Central memory CD8-positive, alpha-beta T cell (primary cell): ENCODE measurements around the gene CNOT6L.
"Not testable (repeated sequence)": the region's sequence is repeated elsewhere in the genome, so short reads cannot be mapped to it uniquely, and the experiment has no call there.

Experiments
- ATAC-seq: fragments of 150-1000 bp; cut with Tn5 transposase; replicated peaks from 2 replicates; pipeline ENCODE4 v1.10.0; 2022; ENCODE audit warnings: mild to moderate bottlenecking, moderate FRiP score, moderate number of reproducible peaks; ENCODE audit not compliant: poor library complexity, severe bottlenecking; ENCODE audit errors: extremely low read depth
- DNase-seq, 2 donors: peaks; one replicate each; pipeline ENCODE4 v3.0.0; 2021; ENCODE audit warnings: low spot score in 2 of 2
- H3K27ac Mint-ChIP-seq: one replicate; pipeline ENCODE4 v1.8.0; 2022; ENCODE audit warnings: low read depth, mild to moderate bottlenecking, moderate library complexity, mixed read lengths
- H3K27me3 Mint-ChIP-seq: one replicate; pipeline ENCODE4 v1.8.0; 2022; ENCODE audit warnings: mixed read lengths
- H3K36me3 Mint-ChIP-seq: one replicate; pipeline ENCODE4 v1.8.0; 2022; ENCODE audit warnings: mild to moderate bottlenecking, moderate library complexity, mixed read lengths; ENCODE audit not compliant: insufficient read depth
- H3K4me1 Mint-ChIP-seq: one replicate; pipeline ENCODE4 v1.8.0; 2022; ENCODE audit warnings: mixed read lengths
- H3K4me3 Mint-ChIP-seq: one replicate; pipeline ENCODE4 v1.8.0; 2022; ENCODE audit warnings: mild to moderate bottlenecking, moderate library complexity, mixed read lengths
- H3K9me3 Mint-ChIP-seq: one replicate; pipeline ENCODE4 v1.8.0; 2022; ENCODE audit warnings: mixed read lengths

Gene CNOT6L

DNA sequence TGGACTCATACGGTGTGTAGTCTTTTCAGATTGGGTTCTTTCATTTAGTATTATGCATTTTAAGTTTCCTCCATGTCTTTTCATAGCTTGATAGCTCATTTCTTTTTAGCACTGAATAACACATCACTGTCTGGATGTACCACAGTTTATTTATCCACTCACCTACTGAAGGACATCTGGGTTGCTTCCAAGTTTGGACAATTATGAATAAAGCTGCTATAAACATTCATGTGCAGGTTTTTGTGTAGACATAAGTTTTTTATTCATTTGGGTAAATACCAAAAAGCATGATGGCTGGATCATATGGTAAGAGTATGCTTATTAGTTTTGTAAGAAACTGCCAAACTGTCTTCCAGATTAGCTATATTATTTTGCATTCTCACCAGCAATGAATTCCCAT, 29.0 kb downstream of the CNOT6L start:
- H3K4me3 Mint-ChIP-seq: peak overlapping the region; percentile 9
- no peak for ATAC-seq
- peak overlapping the region; percentile 21 for H3K27ac Mint-ChIP-seq
- no peaks in the 10 kb centered on the region for H3K9me3 Mint-ChIP-seq
- no peaks in the 10 kb centered on the region for H3K27me3 Mint-ChIP-seq
- no peak for DNase-seq
- H3K4me1 Mint-ChIP-seq: peaks cover 63% of the 10 kb centered on the region
- H3K36me3 Mint-ChIP-seq: peaks cover 21% of the 10 kb centered on the region

GRCh38 chr4:77788990-77789389, 30.2 kb downstream of the CNOT6L start:
- Mint-ChIP-seq H3K9me3 (no peaks in the 10 kb centered on the region), H3K36me3 (peaks cover 21% of the 10 kb centered on the region), H3K27me3 (no peaks in the 10 kb centered on the region), H3K27ac (no peak overlapping the region), H3K4me1 (peaks cover 66% of the 10 kb centered on the region), H3K4me3 (no peak overlapping the region)
- ATAC-seq (no peak), DNase-seq (no peak)

DNA sequence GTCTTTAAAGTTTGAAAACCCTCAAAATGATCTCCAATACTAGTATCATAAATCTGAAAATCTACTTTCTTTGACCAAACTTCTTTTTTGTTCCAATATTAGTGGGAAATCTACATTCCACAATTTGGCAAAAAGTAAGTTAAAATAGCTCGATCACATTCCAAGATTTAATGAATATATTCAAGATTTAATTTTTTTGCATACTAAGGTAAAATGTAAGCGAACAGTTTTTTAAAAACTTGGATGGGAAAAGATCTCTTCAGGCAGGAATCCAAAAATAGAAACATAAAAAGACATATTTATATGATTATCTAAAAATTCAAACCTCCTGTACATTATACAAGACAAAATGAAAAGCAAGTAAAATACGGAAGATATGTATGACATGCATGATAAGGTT, 31.2 kb downstream of the CNOT6L start:
- DNase-seq: no peak
- peaks cover 69% of the 10 kb centered on the region for H3K4me1 Mint-ChIP-seq
- H3K4me3 Mint-ChIP-seq: no peak overlapping the region
- H3K27ac Mint-ChIP-seq: peak overlapping the region; percentile 39
- no peaks in the 10 kb centered on the region for H3K27me3 Mint-ChIP-seq
- ATAC-seq: no peak
- no peaks in the 10 kb centered on the region for H3K9me3 Mint-ChIP-seq
- H3K36me3 Mint-ChIP-seq: peaks cover 25% of the 10 kb centered on the region

DNA sequence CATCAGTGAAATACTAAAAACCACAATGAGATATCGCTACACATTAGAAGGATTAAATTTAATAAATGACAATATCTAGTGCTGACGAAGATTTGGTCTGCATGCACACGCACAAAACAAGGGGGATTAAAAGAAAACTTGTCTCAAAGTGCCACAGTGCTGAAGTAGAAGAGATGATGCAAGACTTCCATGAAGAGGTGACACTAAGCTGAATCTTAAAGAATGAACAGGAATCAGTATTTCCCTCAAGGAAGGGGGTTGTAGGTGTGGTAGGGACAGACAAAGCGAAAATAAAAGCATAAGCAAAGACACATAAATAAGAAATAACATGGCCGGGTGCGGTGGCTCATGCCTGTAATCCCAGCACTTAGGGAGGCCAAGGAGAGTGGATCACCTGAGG, 33.5 kb downstream of the CNOT6L start:
- H3K9me3 Mint-ChIP-seq: no peaks in the 10 kb centered on the region
- H3K4me3 Mint-ChIP-seq: peak overlapping the region; percentile 46
- DNase-seq: no peak
- ATAC-seq: no peak
- peaks cover 77% of the 10 kb centered on the region for H3K4me1 Mint-ChIP-seq
- peak overlapping the region; percentile 78 for H3K27ac Mint-ChIP-seq
- peaks cover 16% of the 10 kb centered on the region for H3K36me3 Mint-ChIP-seq
- no peaks in the 10 kb centered on the region for H3K27me3 Mint-ChIP-seq

DNA sequence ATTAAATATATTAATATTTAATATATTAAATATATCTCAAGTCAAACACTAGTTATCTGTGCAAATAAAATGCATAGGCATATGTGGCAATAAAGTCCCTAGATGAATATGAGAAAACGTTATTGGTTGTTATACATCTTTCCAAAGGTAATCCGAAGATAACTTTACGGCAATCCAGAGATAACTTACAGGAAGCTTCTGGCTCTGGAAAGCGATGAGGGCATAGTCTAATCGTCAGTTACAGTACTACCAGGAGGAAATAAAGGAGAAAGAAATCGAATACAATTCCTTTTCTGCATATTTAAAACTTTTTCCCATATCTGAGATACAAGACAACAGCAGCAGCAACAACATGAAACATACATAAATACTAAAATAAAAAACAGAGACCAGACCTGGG, 35.3 kb downstream of the CNOT6L start:
- H3K27ac Mint-ChIP-seq: no peak overlapping the region
- ATAC-seq (no peak), DNase-seq (no peak)
- peaks cover 74% of the 10 kb centered on the region for H3K4me1 Mint-ChIP-seq
- peaks cover 15% of the 10 kb centered on the region for H3K36me3 Mint-ChIP-seq
- H3K9me3 Mint-ChIP-seq: no peaks in the 10 kb centered on the region
- H3K27me3 Mint-ChIP-seq: no peaks in the 10 kb centered on the region
- H3K4me3 Mint-ChIP-seq: peak overlapping the region; percentile 45

DNA sequence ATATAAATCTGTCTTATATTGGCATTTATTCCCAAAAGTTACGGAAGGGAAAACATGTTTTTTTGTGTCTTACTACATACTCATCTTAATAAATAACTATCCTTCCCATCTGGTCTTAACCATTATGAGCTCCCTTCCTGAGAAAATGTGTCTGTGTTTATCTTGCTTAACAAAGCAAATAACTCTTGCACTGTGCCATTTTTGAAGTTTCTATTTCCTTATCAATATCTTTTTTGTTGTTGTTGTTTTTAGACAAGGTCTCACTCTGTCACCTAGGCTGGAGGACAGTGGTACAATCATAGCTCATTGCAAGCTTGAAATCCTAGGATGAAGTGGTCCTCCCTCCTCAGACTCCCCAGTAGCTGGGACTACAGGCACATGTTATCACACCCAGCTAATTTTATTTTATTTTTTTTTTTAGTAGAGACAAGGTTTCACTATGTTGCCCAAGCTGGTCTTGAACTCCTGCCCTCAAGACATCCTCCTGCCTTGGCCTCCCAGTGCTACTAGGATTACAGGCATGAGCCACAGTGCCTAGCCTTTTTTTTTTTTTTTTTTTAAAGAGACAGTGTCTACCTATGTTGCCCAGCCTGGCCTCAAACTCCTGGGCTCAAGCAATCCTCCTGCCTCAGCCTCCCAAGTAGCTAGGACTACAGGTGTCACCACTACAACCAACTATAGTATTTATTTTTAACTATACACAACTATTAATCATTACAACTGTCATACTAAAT, 36.9 kb downstream of the CNOT6L start:
- peaks cover 70% of the 10 kb centered on the region for H3K4me1 Mint-ChIP-seq
- H3K36me3 Mint-ChIP-seq: peaks cover 15% of the 10 kb centered on the region
- peak overlapping the region; percentile 41 for H3K27ac Mint-ChIP-seq
- no peaks in the 10 kb centered on the region for H3K27me3 Mint-ChIP-seq
- H3K4me3 Mint-ChIP-seq: peak overlapping the region; percentile 23
- H3K9me3 Mint-ChIP-seq: no peaks in the 10 kb centered on the region
- DNase-seq (no peak), ATAC-seq (no peak)

GRCh38 chr4:77780762-77781161, 38.4 kb downstream of the CNOT6L start:
- Mint-ChIP-seq H3K36me3 (peaks cover 14% of the 10 kb centered on the region), H3K4me1 (peaks cover 75% of the 10 kb centered on the region)
- not testable (repeated sequence) for ATAC-seq, H3K4me3 Mint-ChIP-seq, H3K27ac Mint-ChIP-seq, DNase-seq, H3K9me3 Mint-ChIP-seq, H3K27me3 Mint-ChIP-seq

DNA sequence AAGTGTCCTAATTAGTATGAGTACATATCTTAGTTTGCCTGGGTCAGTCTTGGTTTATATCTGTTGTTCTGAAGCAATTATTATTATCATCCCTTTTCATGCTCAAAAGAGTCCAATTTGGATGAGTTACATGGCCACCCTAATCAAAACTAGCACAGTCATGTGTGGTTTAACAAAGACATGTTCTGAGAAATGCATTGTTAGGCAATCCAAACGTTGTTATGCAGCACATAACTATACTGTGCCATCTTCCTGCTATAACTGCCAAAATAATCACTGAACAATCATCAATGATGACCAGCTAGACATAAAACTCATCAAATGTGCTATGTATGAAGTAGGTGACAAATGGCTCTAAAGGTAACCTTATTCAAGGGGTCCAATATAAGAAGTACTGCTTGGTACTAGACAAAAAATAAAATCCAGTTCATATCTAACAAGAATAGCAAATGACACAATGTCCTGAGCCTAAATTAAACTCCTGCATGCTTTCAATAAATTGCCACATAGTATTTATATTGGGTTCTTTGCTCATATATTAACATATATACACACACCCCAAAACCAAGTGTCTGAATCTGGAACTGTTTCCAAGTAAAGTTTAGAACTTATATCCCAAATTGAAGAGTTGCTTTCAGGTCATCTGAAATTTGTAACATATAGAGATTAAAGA, 41.9 kb downstream of the CNOT6L start:
- H3K4me1 Mint-ChIP-seq: peaks cover 58% of the 10 kb centered on the region
- no peak for DNase-seq
- H3K9me3 Mint-ChIP-seq: no peaks in the 10 kb centered on the region
- peak overlapping the region; percentile 74 for H3K27ac Mint-ChIP-seq
- peak overlapping the region; percentile 20 for H3K4me3 Mint-ChIP-seq
- no peak for ATAC-seq
- H3K27me3 Mint-ChIP-seq: no peaks in the 10 kb centered on the region
- H3K36me3 Mint-ChIP-seq: peaks cover 31% of the 10 kb centered on the region

DNA sequence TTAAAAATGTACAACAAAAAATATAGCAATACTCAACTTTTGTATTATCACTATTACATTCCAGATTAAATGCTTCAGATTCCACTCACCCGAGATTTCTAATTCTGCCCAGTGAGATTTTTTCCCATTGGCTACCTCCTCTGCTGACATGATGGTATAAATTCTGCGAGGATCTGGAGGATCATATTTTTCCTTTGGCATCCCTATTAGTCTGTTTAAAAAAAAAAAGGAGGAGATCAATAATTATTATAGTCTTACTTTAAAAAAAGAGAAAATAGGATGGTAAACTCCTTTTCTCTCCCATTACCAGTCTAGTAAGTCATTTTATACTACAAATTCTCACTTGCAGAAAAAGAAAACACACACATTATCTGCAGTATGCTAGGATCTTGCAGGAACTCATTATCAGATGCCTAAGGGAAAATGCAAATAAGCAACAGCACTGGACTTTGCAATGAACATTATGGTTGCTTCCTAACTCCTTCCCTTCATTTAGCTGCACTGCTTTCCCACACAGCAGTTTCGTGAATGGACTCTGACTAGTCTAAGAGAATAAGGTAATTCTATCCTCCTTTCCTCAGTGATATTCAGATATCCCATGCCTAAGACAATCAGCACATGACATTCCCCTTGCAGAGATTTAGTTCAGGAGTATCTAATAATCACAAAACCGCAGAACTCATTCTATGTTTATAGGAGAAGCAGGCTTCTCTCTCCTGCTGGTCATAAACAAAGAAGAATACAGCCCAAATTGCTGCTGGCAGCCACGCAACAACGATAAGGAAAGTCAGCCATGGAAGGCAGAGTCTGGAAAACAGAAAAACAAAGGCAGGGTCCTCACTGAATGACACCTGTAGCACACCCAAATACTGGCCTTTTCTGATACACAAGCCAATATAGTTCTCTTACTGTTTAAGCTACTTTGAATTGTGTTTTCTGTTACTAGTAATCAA, 42.7 kb downstream of the CNOT6L start:
- DNase-seq (no peak), ATAC-seq (no peak)
- Mint-ChIP-seq H3K27ac (peak overlapping the region; percentile 74), H3K27me3 (no peaks in the 10 kb centered on the region), H3K9me3 (no peaks in the 10 kb centered on the region), H3K4me3 (peak overlapping the region; percentile 8), H3K4me1 (peaks cover 49% of the 10 kb centered on the region), H3K36me3 (peaks cover 37% of the 10 kb centered on the region)

- Mint-ChIP-seq H3K4me1 (peaks cover 43% of the 10 kb centered on the region), H3K4me3 (no peak overlapping the region), H3K27me3 (no peaks in the 10 kb centered on the region), H3K27ac (peak overlapping the region; percentile 23), H3K9me3 (no peaks in the 10 kb centered on the region), H3K36me3 (peaks cover 53% of the 10 kb centered on the region)
- ATAC-seq: no peak
- no peak for DNase-seq
These were observed 46.1 kb downstream of the CNOT6L start for GRCh38 chr4:77773101-77773500.

GRCh38 chr4:77771566-77771965, 47.6 kb downstream of the CNOT6L start:
- Mint-ChIP-seq H3K27me3 (no peaks in the 10 kb centered on the region), H3K4me3 (no peak overlapping the region), H3K4me1 (peaks cover 32% of the 10 kb centered on the region), H3K27ac (no peak overlapping the region), H3K9me3 (no peaks in the 10 kb centered on the region), H3K36me3 (peaks cover 65% of the 10 kb centered on the region)
- ATAC-seq (no peak), DNase-seq (no peak)

DNA sequence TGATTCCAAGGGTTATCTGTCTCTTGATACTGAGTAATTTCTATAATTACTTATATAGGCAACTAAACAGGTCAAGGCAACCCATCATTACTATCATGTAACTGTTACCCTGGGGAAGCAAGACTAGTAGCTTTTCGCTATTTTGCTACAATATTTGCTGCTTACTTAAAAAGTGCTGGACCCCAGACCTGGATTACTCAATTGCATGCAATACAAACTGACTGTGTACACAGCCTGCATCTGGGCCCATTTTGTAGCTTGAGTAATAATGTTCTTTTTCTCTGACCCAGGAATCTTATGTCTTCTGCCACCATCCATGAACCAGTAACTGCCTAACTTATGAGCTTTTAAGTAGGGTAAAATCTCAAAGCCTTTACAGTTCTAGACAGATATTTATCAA, 53.4 kb downstream of the CNOT6L start:
- ATAC-seq (no peak), DNase-seq (no peak)
- Mint-ChIP-seq H3K36me3 (peaks cover 33% of the 10 kb centered on the region), H3K9me3 (peaks cover 5% of the 10 kb centered on the region), H3K4me1 (peaks cover 43% of the 10 kb centered on the region), H3K4me3 (no peak overlapping the region), H3K27me3 (no peaks in the 10 kb centered on the region), H3K27ac (no peak overlapping the region)
